ENCODE data around the gene LRRC3.

DNA sequence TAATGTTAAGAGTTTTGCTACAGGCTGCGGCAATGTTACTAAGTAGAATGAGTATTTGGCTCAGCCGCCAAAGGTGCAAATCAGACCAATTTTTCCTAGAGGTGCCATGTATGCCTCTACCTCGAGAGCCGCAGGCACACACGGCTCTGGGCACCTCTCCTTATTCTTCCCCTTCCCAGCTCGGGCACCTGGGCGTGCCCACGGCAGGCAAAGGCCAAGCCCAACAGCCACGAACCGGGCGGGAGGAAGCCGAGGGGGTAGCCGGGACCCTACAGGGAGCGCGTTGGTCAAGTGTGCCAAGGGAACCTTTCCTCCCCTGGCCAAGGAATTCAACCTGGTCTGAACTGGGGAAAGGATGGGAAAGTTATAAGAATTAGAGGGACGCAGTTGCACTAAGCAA, 31.0 kb downstream of the LRRC3 start:
- TF ChIP-seq, protein P1, sequence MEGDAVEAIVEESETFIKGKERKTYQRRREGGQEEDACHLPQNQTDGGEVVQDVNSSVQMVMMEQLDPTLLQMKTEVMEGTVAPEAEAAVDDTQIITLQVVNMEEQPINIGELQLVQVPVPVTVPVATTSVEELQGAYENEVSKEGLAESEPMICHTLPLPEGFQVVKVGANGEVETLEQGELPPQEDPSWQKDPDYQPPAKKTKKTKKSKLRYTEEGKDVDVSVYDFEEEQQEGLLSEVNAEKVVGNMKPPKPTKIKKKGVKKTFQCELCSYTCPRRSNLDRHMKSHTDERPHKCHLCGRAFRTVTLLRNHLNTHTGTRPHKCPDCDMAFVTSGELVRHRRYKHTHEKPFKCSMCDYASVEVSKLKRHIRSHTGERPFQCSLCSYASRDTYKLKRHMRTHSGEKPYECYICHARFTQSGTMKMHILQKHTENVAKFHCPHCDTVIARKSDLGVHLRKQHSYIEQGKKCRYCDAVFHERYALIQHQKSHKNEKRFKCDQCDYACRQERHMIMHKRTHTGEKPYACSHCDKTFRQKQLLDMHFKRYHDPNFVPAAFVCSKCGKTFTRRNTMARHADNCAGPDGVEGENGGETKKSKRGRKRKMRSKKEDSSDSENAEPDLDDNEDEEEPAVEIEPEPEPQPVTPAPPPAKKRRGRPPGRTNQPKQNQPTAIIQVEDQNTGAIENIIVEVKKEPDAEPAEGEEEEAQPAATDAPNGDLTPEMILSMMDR (IDR thresholded peaks at IDR 0.05): no peak
- TF ChIP-seq POLR2A (IDR thresholded peaks at IDR 0.05): no peak

All from Peyer's patch (tissue), 4 donors.